Activated CD8-positive, alpha-beta memory T cell treated with anti-CD3 and anti-CD28 coated beads for 48 hours (primary cell): ENCODE measurements around the gene C8A.

ENCODE experiments used
- DNase-seq, 3 experiments: peaks; one replicate each; pipeline ENCODE4 v3.0.0-alpha.2; 2020; ENCODE audit warnings: low read depth in 2 of 3, low spot score in 2 of 3

Gene C8A

DNA sequence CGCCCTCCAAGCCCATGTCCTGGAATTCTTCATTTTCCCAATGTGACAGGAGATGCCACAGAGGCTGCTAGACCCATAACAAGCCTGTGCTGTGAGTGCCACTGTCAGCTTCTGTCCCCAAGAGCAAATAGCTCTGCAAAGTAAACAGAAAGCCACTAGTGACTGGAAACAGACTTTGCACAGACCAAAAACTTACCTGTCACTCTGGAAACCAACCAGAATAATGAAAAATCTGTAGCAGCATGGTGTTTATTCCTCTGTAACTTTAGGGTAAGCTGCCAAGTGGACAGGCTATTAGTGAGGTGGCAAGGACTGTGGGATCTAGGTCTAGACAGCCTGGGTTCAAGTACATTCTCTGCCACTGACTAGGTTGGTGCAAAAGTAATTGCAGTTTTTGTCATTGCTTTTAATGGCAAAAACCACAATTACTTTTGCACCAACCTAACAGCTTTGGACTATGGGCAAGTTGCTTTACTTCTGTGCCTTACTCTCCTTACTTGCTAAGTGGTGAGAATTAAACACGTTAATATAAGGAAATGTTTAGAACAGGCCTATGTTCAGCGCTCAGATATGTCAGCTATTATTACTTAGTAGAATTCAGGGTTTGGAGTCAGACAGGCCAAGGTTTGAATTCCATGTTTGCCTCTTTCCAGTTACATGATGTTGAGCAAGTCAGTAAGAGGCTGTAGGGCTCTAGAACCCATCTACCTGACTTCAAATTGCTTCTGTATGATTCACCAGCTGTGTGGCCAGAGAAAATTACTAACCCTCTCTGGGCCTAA, 111.5 kb downstream of the C8A start, which contains the start of gene C8B:
Gene C8B, minus strand, starts transcription at position 100 of the 782 bp plus-strand sequence. Its CDS starts 67 bp downstream, at position 33.
- DNase-seq = no peak

DNA sequence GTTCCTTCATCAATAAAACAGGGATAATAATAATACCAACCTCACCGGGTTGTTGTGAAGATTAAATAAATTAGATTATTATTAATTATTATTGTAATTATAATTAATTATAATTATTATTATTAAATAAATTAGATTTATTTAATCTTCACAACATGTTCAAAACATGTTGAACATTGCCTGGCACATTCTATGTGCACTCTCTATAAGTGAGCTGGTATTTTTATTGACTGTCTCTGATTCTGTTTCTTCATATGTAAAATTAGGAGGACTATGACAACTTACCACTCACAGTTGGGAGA, 112.1 kb downstream of the C8A start:
- no peak for DNase-seq

DNA sequence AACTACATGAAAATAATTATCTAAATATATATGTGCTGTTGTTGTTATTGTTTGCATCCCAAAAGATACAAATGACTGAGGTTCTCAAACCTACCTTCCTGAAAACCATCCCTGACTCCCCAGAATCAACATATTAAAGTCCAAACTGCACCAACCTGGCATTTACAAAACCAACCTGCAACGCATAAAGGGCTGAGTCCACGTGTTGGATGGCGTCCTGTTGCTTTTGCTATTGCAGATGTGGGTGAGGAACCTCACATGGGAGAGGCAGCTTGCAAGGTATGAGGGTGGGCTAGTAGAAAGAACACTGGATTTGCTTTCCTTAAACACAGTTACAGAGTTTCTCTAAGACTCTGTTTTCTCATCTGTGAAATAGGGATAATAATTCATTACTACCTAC, 112.8 kb downstream of the C8A start:
- no peak for DNase-seq
